Measurements from ENCODE around the gene SFTPD.
A peak's percentile ranks its signal among the peaks of the same experiment; 100 is the strongest.
"Not testable (repeated sequence)": the region's sequence is repeated elsewhere in the genome, so short reads cannot be mapped to it uniquely, and the experiment has no call there.

The SFTPD gene

GRCh38 chr10:79923669-79924068 is 25.2 kb downstream of the SFTPD start:
- DNase-seq, result no peak

- DNase-seq, result no peak
Measured at GRCh38 chr10:79923145-79923544, 25.8 kb downstream of the SFTPD start.

- not testable (repeated sequence) for DNase-seq
Measured at GRCh38 chr10:79922011-79922412, 26.9 kb downstream of the SFTPD start.

GRCh38 chr10:79915838-79916237 is 33.1 kb downstream of the SFTPD start:
- DNase-seq, result not testable (repeated sequence)

- not testable (repeated sequence) for DNase-seq
Measured at GRCh38 chr10:79914512-79914911, 34.4 kb downstream of the SFTPD start.

GRCh38 chr10:79910836-79911235 is 38.1 kb downstream of the SFTPD start:
- no peak for DNase-seq

GRCh38 chr10:79910344-79910743 is 38.6 kb downstream of the SFTPD start:
- no peak for DNase-seq

GRCh38 chr10:79905322-79906314 is 43.3 kb downstream of the SFTPD start:
- DNase-seq, result peak; percentile 17

- peak; percentile 29 for DNase-seq
Measured at GRCh38 chr10:79904671-79905321, 44.1 kb downstream of the SFTPD start.

GRCh38 chr10:79901571-79901970 is 47.3 kb downstream of the SFTPD start:
- DNase-seq, result not testable (repeated sequence)

GRCh38 chr10:79898597-79899325 is 50.1 kb downstream of the SFTPD start:
- no peak for DNase-seq

GRCh38 chr10:79892896-79893295 is 56.0 kb downstream of the SFTPD start:
- not testable (repeated sequence) for DNase-seq

GRCh38 chr10:79890469-79890868 is 58.4 kb downstream of the SFTPD start:
- no peak for DNase-seq

- not testable (repeated sequence) for DNase-seq
Measured at GRCh38 chr10:79888984-79889383, 59.9 kb downstream of the SFTPD start.
